Duodenal mucosa (tissue), 2 donors: ENCODE measurements around the gene CPLX1.

Experiments
- H3K27ac ChIP-seq: one replicate; pipeline ENCODE4 v1.7.0; 2013; ENCODE audit warnings: low read depth, low read length
- H3K27me3 ChIP-seq, 2 donors: one replicate each; pipeline ENCODE4 v1.7.0; 2013; ENCODE audit warnings: low read length in 2 of 2, control low read depth in 1 of 2; ENCODE audit not compliant: insufficient read depth in 2 of 2, control insufficient read depth in 1 of 2
- H3K36me3 ChIP-seq, 2 donors: one replicate each; pipeline ENCODE4 v1.7.0; 2013; ENCODE audit warnings: low read length in 2 of 2, control low read depth in 1 of 2; ENCODE audit not compliant: insufficient read depth in 2 of 2, control insufficient read depth in 1 of 2
- H3K4me1 ChIP-seq, 2 donors: one replicate each; pipeline ENCODE4 v1.7.0; 2013; ENCODE audit warnings: low read length in 2 of 2, control low read depth in 1 of 2; ENCODE audit not compliant: insufficient read depth in 2 of 2, control insufficient read depth in 1 of 2
- H3K4me3 ChIP-seq, 2 donors: one replicate each; pipeline ENCODE4 v1.7.0; 2013; ENCODE audit warnings: low read length in 2 of 2, low read depth in 1 of 2
- H3K9ac ChIP-seq, 2 donors: one replicate each; pipeline ENCODE4 v1.7.0; 2013; ENCODE audit warnings: low read length in 2 of 2, low read depth in 1 of 2
- H3K9me3 ChIP-seq, 2 donors: one replicate each; pipeline ENCODE4 v1.7.0; 2013; ENCODE audit warnings: low read length in 2 of 2, control low read depth in 1 of 2; ENCODE audit not compliant: control insufficient read depth in 1 of 2

The CPLX1 gene

DNA sequence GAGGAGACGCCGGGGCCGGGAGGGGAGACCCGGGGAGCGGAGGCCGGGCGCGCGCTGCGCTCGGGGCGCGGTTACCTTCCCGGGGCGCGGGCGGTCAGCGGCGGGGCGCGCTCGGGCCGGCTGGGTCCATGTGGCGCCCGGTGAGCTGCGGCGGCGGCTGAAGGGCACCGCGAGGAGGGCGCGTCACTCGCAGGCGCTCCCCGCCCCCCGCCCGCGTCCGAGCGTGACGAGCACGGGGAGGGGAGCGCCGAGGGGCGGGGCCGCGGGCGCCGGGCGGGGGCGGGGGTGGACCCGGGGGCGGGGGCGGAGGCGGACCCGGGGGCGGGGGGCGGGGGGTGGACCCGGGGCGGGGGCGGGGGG, at the start of gene CPLX1:
Gene CPLX1, minus strand, starts transcription at position 159 of the 360 bp plus-strand sequence. CDS start 1,607 bp downstream, outside the sequence.
- Histone ChIP-seq H3K27me3 (peaks cover 43 to 63% of the 10 kb centered on the region in 2 donors), H3K9me3 (no peaks in the 10 kb centered on the region), H3K4me3 (no peak within 1 kb of the TSS), H3K36me3 (no peaks in the 10 kb centered on the region), H3K4me1 (no peaks in the 10 kb centered on the region), H3K9ac (no peak within 1 kb of the TSS), H3K27ac (no peak within 1 kb of the TSS)

DNA sequence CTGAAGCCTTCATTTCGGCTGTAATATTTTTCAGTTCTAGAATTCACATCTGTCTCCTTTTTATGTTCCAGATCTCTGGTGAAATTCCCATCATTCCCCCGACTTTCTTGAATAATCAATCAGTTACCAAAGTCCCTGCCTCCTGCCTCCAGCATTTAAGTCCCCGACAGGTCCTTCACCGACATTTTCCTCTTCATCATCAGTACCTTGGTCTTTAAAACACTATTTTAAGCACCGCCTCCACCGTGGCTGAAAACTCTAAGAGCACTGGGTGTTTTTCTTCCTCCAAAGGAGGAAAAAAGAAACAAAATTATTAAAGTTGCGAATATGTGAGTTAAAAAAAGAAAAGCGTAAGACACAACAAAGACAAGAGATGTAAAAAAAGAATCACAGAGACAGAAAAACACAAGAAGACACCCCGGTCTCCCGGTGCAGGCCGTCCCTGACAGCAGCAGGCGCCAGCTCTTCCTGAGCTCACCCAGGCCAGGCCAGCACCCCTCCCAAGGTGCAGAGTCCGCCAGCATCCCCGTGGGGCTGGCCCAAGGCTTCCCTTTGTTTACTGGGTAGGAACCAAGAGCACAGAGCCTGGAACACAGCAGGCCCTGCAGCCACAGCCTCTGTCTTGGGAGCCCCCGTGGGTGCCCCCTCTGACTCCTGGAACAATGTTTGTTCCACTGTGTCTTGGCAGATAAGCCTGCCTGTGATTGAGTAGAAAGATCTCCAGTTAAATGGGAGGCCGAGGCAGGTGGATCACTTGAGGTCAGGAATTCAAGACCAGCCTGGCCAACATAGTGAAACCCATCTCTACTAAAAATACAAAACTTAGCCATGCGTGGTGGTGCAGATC, 49.3 kb upstream of the CPLX1 start:
- H3K9me3 ChIP-seq = no peaks in the 10 kb centered on the region
- H3K27me3 ChIP-seq = no peaks in the 10 kb centered on the region

DNA sequence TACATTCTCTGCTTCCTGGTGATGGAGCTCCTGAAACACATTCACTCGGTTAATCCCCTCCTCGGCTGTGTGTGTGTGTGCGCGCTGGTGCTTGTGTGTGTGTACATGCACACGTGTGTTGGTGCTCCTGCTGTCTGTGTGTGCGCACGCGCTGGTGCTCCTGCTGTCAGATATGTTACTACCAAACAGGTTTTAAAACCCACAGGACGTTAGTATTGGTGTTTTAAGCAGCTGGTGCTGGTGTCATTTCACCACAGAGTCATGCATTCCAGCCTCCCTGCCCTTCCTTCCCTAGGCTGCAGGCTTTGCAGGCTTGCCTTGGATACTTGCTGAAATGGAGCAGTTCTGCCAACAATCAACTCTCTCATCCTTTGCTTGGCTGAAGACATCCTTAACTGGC, 48.1 kb upstream of the CPLX1 start:
- H3K27me3 ChIP-seq = no peaks in the 10 kb centered on the region
- no peak overlapping the region for H3K4me3 ChIP-seq
- H3K36me3 ChIP-seq = peaks cover 51 to 93% of the 10 kb centered on the region in 2 donors
- H3K27ac ChIP-seq = no peak overlapping the region
- H3K9me3 ChIP-seq = peaks cover 0 to 5% of the 10 kb centered on the region in 2 donors
- H3K4me1 ChIP-seq = no peaks in the 10 kb centered on the region
- no peak overlapping the region for H3K9ac ChIP-seq

More for the DNA sequence above, 49.3 kb upstream of the CPLX1 start:
- Histone ChIP-seq H3K4me1 (no peaks in the 10 kb centered on the region), H3K27ac (no peak overlapping the region), H3K36me3 (peaks cover 42 to 93% of the 10 kb centered on the region in 2 donors), H3K9ac (no peak overlapping the region), H3K4me3 (no peak overlapping the region)

DNA sequence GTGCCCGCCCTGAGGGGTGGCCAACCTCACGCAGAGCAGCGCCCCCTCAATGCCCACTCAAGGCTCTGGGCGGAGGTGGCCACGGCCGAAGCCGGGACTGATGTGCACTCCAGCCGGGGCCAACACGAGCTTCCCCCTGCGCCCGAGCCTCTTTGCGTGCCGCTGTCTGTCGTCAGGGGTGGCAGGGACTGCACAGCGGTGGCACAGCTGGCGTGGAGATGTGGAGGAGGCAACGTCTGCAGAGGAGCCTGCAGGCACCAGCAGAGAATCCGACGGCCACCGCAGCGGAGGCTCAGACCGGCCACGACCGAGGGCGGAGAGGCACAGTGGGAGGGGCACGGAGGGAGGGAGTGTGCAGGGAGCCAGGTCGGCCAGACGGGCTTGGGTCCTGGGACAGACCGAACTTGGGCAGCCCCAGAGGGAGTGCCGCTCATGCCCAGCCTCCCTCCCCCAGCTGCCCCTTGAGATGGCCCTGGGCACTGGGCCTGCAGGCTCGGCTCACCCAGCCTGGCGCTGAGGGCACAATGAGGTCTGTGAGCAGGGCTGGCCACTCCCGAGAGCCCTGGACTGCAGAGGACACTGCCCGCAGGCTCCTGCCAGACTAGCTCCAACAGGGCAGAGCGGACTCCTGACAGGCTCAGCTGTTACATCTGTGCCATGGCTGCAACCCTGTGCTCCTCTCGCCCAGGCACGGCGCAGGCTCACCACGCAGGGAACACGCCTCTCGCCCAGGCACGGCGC, 46.5 kb upstream of the CPLX1 start:
- peaks cover 57 to 95% of the 10 kb centered on the region in 2 donors for H3K36me3 ChIP-seq

DNA sequence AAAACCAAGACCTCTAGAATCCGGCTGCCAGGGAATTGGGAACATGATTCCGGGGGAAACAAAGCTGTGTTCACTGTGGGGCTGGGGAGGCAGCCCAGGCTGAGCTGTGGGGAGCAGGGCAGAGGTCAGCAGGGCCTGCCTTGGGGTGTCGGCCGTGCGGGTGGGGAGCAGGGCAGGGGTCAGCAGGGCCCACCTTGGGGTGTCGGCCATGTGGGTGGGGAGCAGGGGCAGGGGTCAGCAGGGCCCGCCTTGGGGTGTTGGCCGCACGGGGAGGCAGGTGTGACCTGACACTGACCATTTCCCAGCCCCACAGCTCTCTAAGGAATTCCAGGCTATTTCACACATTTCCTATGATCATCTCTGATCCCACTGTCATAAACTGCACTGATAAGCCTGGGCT, 45.6 kb upstream of the CPLX1 start:
- peaks cover 0 to 5% of the 10 kb centered on the region in 2 donors for H3K9me3 ChIP-seq
- no peak overlapping the region for H3K9ac ChIP-seq
- H3K27ac ChIP-seq = no peak overlapping the region
- H3K27me3 ChIP-seq = no peaks in the 10 kb centered on the region
- H3K4me3 ChIP-seq = no peak overlapping the region
- H3K4me1 ChIP-seq = no peaks in the 10 kb centered on the region
- peaks cover 57 to 95% of the 10 kb centered on the region in 2 donors for H3K36me3 ChIP-seq

More for the DNA sequence above, 46.5 kb upstream of the CPLX1 start:
- Histone ChIP-seq H3K4me1 (no peaks in the 10 kb centered on the region), H3K27me3 (no peaks in the 10 kb centered on the region), H3K9ac (no peak overlapping the region), H3K27ac (no peak overlapping the region), H3K9me3 (peaks cover 0 to 5% of the 10 kb centered on the region in 2 donors), H3K4me3 (no peak overlapping the region)

DNA sequence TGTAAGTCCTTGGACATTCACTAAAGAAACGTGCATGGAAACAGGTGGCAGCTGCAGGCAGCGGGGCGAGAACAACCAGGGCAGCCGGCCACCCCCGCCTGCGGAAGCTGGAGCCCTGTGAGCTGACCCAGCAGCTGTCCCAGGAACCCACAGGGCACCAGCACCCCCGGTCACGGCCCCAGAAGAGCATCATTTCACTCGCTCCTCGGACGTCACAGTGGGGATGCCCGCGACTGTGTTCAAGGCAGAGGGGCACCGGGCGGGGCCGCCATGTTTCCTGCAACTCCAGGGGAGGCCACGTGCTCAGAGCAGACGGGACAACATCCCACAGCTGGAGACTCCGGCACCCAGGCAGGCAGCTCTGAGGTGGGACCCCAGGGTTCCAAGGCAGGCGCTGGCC, 45.0 kb upstream of the CPLX1 start:
- Histone ChIP-seq H3K36me3 (peaks cover 51 to 95% of the 10 kb centered on the region in 2 donors), H3K4me3 (no peak overlapping the region), H3K27me3 (no peaks in the 10 kb centered on the region), H3K9ac (no peak overlapping the region), H3K4me1 (no peaks in the 10 kb centered on the region), H3K9me3 (peaks cover 0 to 5% of the 10 kb centered on the region in 2 donors), H3K27ac (no peak overlapping the region)

DNA sequence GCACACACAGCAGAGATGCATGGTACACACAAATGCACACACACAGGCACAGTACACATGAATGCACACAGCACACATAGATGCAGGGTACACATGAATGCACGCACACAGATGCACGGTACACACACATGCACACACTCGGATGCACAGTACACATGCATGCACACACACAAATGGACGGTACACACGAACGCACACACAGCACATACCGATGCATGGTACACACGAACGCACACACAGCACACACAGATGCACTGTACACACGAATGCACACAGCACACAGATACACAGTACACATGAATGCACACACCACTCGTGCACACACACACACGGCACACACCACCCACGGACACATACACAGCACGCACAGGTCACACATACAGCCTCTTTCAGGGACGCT, 43.8 kb upstream of the CPLX1 start:
- no peaks in the 10 kb centered on the region for H3K4me1 ChIP-seq
- no peak overlapping the region for H3K27ac ChIP-seq
- peaks cover 0 to 5% of the 10 kb centered on the region in 2 donors for H3K9me3 ChIP-seq
- H3K9ac ChIP-seq = no peak overlapping the region
- H3K4me3 ChIP-seq = no peak overlapping the region
- H3K36me3 ChIP-seq = peaks cover 47 to 96% of the 10 kb centered on the region in 2 donors
- no peaks in the 10 kb centered on the region for H3K27me3 ChIP-seq

DNA sequence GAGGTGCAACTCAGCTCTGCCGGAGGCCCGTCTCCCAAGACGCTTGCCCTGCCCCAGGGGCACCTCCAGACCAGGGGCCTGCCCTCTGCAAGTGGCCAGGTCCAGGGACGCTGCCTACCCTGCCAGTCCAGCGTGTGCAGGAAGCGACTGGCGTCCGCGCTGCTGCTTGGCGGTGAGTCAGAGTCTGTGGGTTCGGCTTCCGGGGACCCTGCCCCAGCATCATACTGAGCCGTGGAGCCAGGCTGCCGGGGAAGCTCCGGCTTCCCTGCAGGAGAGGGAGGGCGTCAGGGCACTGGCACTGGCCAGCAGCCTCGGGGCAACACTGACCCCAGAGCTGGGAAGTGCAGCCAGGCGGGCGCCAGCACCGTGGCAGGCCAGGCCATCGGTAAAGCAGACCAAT, 42.5 kb upstream of the CPLX1 start:
- Histone ChIP-seq H3K27ac (no peak overlapping the region), H3K36me3 (peaks cover 46 to 95% of the 10 kb centered on the region in 2 donors), H3K27me3 (no peaks in the 10 kb centered on the region), H3K9me3 (peaks cover 0 to 5% of the 10 kb centered on the region in 2 donors), H3K9ac (no peak overlapping the region), H3K4me1 (no peaks in the 10 kb centered on the region), H3K4me3 (no peak overlapping the region)

DNA sequence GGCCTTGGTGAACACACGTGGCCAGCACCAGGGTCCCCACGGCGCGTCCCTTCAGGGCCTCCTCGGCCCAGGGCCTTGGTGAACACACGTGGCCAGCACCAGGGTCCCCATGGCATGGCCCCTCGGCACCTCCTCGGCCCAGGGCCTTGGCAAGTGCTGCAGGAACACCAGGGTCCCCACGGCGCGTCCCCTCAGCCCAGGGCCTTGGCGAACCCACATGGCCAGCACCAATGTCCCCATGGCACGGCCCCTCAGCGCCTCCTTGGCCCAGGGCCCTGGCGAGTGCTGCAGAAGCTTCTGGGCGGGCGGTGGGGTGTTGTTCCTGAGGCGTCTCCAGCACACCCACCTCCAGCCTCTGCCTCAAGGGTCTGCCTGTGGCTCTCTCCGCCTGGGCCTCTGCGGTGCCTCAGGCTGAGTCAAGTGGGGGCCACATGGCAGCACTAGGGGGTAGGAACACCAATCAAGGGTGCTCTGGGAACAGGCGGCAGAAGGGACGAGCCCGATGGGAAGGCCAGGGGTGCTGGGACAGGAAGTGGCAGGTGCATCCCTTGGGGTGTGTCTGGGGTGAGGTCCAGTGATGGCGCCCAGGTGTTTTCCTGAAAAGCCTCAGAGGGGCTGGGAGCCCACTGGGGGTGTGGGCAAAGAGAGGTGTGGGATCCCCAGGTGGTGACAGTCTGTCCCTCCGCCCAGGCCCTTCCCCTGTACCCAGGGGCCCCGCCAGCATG, 41.8 kb upstream of the CPLX1 start:
- H3K4me3 ChIP-seq = no peak overlapping the region
- no peak overlapping the region for H3K27ac ChIP-seq
- no peaks in the 10 kb centered on the region for H3K4me1 ChIP-seq
- peaks cover 0 to 5% of the 10 kb centered on the region in 2 donors for H3K9me3 ChIP-seq
- no peak overlapping the region for H3K9ac ChIP-seq
- peaks cover 52 to 95% of the 10 kb centered on the region in 2 donors for H3K36me3 ChIP-seq
- H3K27me3 ChIP-seq = no peaks in the 10 kb centered on the region
